CD4-positive, alpha-beta T cell treated with Interleukin-15 for 1 hour (primary cell): ENCODE measurements around the gene PMEL.
"Not testable (repeated sequence)": the region's sequence is repeated elsewhere in the genome, so short reads cannot be mapped to it uniquely, and the experiment has no call there.

Experiments
- DNase-seq: peaks from one replicate; pipeline ENCODE4 v3.0.0-alpha.2; 2020

The PMEL gene

DNA sequence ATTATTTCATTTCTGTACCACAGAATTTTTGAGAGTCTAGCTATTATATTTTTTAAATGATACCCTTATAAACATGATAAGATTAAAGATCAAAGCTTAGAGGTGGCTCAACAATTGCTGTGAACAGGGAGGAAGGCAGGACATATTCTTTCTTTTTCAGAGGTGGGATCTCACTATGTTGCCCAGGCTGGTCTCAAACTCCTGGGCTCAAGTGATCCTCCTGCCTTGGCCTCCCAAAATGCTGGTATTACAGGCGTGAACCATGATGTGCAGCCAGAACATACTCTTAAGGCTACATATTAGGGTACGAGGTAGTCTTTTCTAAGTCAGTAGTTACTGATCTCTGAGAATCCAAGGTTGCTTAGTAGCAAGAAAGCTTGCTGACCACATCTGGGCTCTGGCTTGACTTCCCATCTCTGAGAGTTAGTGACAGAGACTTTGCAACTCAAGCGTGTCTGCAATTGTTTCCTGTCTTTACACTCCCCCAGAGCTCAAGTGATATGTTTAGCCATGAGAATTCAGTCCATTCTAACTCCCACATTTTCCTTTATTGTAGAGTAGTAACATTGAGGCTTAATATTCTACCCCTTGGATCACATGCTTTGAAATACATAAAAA, 16.6 kb upstream of the PMEL start:
- no peak for DNase-seq

DNA sequence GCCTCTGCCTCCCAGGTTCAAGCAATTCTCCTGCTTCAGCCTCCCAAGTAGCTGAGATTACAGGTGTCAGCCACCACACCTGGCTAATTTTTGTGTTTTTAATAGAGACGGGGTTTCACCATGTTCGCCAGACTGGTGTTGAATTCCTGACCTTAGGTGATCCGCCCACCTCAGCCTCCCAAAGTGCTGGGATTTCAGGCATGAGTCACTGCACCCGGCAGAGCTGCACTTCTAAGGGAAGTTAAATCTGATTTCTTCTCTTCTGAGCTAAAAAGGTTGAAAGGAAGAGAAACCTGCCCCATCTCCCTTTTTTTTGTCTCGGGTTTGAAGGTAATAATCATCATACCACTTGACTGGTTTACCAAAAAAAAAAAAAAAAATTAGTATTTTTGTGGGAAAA, 16.0 kb upstream of the PMEL start:
- not testable (repeated sequence) for DNase-seq

- no peak for DNase-seq
Observed at GRCh38 chr12:55979069-55979468, 13.2 kb upstream of the PMEL start.

- no peak for DNase-seq
Observed at GRCh38 chr12:55978393-55978792, 12.6 kb upstream of the PMEL start.

DNA sequence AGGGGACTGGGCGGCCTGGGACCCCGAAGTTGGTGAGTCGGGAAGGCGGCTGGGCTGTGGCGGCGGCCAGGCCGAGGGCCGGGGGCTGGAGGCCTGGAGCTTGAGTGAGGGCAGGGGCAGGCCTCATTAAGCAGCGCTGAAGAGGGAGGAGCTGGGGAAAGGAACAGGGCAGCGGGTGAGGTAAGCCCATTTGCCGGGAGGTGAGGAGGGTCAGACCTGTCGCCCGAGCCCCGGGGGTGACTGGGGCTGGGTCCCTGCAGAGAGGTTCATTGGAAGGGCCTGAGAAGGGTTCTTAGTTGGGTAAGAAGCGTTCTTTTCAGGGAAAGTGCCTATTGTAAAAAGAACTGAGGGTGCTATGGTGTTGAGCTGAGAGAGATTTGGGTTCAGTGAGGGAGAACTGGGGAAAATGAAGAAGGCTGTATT, 8.5 kb upstream of the PMEL start:
- DNase-seq, result no peak

- DNase-seq, result peak; percentile 100
Observed at GRCh38 chr12:55973599-55974307, 7.9 kb upstream of the PMEL start, which contains the start of gene RAB5B. Gene RAB5B, plus strand, starts transcription at chr12:55974078. Its CDS starts 12,883 bp downstream, at chr12:55986961.

- peak; percentile 37 for DNase-seq
Observed at GRCh38 chr12:55972911-55973598, 7.2 kb upstream of the PMEL start.

DNA sequence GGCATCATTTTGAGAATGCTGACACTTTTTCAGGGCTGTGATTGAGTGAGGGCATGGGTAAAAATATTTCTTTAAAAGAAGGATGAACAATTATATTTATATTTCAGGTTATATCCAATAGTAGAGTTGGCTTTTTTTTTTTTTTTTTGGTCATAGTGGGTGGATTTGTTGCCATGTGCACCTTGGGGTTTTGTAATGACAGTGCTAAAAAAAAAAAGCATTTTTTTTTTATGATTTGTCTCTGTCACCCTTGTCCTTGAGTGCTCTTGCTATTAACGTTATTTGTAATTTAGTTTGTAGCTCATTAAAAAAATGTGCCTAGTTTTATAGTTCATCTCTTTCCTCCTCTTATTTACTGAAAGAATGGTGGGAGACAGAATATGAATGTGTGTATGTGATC, 6.6 kb upstream of the PMEL start:
- no peak for DNase-seq

DNA sequence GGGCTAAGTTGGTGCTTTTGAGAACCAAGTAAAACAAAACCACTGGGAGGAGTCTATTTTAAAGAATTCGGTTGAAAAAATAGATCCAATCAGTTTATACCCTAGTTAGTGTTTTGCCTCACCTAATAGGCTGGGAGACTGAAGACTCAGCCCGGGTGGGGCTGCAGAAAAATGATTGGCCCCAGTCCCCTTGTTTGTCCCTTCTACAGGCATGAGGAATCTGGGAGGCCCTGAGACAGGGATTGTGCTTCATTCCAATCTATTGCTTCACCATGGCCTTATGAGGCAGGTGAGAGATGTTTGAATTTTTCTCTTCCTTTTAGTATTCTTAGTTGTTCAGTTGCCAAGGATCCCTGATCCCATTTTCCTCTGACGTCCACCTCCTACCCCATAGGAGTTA, 6.2 kb upstream of the PMEL start:
- no peak for DNase-seq

GRCh38 chr12:55970775-55971174, 4.9 kb upstream of the PMEL start:
- DNase-seq, result no peak

DNA sequence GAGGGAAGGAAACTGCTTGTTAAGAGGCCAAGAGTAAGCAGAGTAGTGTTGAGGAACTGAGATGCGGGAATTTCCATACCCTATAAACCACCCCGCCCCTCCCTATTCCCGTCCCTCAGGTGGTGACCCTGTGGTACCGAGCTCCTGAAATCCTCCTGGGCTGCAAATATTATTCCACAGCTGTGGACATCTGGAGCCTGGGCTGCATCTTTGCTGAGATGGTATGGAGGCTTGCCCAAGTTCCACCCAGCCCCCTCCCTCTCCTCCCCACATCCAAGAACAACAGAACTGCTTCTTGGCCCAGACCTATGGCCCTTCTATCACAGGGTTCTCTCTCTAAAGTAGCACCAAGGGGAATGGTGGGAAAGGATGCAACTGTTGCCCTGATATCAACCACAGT, 3.5 kb upstream of the PMEL start:
- DNase-seq, result no peak

- DNase-seq, result peak; percentile 85
Observed at GRCh38 chr12:55966408-55967281, 803 bp upstream of the PMEL start, which contains the start of gene CDK2. Gene CDK2, plus strand, starts transcription at chr12:55966830. Its CDS starts 179 bp downstream, at chr12:55967009.

GRCh38 chr12:55965240-55965639, 602 bp downstream of the PMEL start:
- DNase-seq, result no peak

- DNase-seq, result no peak
Observed at GRCh38 chr12:55963760-55964159, 2.1 kb downstream of the PMEL start.

- no peak for DNase-seq
Observed at GRCh38 chr12:55957106-55957859, 8.6 kb downstream of the PMEL start.

DNA sequence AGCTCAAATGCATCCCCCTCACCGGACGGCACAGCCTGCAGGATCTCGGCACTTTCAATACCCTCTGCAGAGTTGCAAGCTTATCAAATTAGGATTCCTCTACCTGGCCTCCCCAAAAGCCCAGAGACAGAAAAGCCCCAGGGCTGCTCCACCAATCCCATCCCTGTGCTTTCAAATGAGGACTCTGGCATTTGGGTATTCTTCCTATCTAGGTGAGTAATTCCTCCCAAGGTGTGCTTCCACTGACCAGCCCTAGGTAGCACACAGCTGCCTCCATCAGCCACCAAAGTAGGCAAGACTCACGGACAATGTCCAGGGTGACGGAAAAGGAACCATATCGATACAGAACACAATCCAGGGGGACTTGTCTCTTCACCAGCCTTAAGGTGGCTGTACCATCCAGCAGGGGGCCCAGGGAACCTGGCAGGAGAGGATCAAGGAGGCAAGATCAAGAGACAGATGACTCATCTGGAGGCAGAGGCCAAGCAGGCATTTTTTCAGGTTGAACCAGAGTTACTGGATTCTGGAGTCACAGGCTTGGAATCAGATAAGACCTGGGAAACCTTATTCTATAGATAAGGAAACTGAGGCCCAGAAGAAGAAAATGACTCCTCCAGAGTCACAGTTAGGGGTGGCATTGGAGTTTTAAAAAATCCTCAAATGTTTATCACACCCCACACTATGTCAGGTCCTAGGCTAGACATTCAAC, 9.9 kb downstream of the PMEL start:
- DNase-seq, result peak; percentile 36

DNA sequence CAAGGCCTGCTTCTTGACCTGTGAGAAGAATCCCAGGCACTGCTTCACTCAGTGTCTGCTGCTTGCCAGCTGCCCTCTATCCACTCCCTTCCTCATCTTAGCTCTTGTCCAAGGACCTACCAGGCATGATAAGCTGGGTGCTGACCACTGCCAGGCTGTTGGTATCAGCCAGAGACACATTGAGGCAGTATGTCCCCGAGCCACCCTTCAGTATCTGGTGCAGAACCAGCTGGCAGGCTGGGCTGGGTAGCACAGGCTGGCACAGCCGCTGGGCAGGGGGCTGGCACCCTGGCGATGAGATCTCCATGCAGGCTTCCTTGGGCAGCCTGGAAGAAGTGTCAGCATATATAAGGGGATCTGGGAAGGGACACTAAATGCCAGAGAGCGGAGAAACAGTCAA, 10.5 kb downstream of the PMEL start:
- no peak for DNase-seq

GRCh38 chr12:55946553-55946952, 19.3 kb downstream of the PMEL start:
- no peak for DNase-seq

- no peak for DNase-seq
Observed at GRCh38 chr12:55942577-55943136, 23.2 kb downstream of the PMEL start.

DNA sequence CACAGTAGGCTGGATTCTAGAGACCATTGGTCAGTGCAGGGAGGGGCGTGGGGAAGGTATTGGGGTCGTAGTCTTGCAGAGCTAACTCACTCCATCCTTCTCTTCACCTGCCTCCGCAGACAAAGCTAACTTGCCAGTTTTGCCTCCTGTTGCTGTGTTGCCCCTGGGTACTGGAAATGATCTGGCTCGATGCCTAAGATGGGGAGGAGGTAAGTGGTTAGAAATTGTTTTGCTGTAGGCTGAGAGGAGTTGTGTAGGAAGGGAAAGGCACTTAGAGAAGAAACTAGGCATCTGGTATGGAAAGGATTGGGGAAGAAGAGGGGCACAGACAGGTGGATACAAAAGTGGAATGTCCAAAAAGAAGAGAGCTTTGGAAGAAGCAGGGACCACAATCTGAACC, 23.8 kb downstream of the PMEL start:
- DNase-seq, result no peak

DNA sequence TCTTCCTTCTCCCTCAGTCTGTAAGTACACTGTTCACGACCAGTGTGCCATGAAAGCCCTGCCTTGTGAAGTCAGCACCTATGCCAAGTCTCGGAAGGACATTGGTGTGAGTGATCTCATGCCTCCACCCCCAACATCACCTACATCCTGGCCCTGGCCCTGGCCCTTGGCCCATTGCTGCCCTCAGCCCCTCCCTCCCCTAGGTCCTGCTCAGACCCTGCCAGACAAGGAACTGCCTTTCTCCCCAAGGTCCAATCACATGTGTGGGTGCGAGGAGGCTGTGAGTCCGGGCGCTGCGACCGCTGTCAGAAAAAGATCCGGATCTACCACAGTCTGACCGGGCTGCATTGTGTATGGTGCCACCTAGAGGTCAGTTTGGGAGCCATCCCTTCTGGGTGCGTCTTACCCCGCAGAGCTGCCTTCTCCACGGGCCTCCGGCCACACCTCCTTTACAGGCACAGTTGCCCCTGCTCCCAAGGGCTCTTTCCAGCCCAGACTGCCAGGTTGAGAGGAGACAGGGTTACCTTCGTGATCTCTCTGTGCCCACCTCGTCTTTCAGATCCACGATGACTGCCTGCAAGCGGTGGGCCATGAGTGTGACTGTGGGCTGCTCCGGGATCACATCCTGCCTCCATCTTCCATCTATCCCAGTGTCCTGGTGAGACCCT, 25.6 kb downstream of the PMEL start:
- DNase-seq, result peak; percentile 83
